Frontal cortex (tissue), 4 donors: Measurements from ENCODE around the gene CAST. TPM values are rescaled to one million over a fixed set of nuclear protein-coding genes. Genes with fewer than 3 reads are reported as not detected.
"Not testable (repeated sequence)": the region's sequence is repeated elsewhere in the genome, so short reads cannot be mapped to it uniquely, and the experiment has no call there.

Experiments
- DNase-seq, 2 donors: peaks; one replicate each; pipeline ENCODE4 v3.0.0; 2012; ENCODE audit warnings: low spot score in 2 of 2
- FAIRE-seq: peaks from 2 replicates; lab custom pipeline; 2012; peaks lifted over from hg19 to GRCh38; lab: Jason Lieb, UNC
- total RNA-seq: library from RNA; depleted of rRNA; stranded (reverse); fragments of >200 nt; gene quantifications from one replicate; pipeline ENCODE4 v1.2.3, GENCODE V29; 2014
- donor health status: control.
- donor health status: control.
- donor health status: control.

CAST gene
- total RNA-seq: 9.4 TPM

GRCh38 chr5:96661855-96662724 is at the start of gene CAST:
Gene CAST, plus strand, starts transcription at chr5:96662376. Its CDS starts 47 bp downstream, at chr5:96662423.
- no peak for FAIRE-seq
- DNase-seq: peak; percentile 57 to 66

GRCh38 chr5:96614110-96614691 is 48.0 kb upstream of the CAST start:
- FAIRE-seq: peak; percentile 79

GRCh38 chr5:96615223-96615622 is 47.0 kb upstream of the CAST start:
- FAIRE-seq: no peak
- no peak for DNase-seq

More at GRCh38 chr5:96614110-96614691, 48.0 kb upstream of the CAST start:
- peak; percentile 65 for DNase-seq

GRCh38 chr5:96616801-96617200 is 45.4 kb upstream of the CAST start:
- no peak for FAIRE-seq
- no peak for DNase-seq

GRCh38 chr5:96618311-96619016 is 43.7 kb upstream of the CAST start:
- not testable (repeated sequence) for DNase-seq, FAIRE-seq

- FAIRE-seq: no peak
- no peak for DNase-seq
Measured at GRCh38 chr5:96619946-96620345, 42.2 kb upstream of the CAST start.

- no peak for FAIRE-seq
- no peak for DNase-seq
Measured at GRCh38 chr5:96624596-96624995, 37.6 kb upstream of the CAST start.

GRCh38 chr5:96625365-96625764 is 36.8 kb upstream of the CAST start:
- FAIRE-seq (no peak), DNase-seq (no peak)

- DNase-seq (no peak), FAIRE-seq (no peak)
Measured at GRCh38 chr5:96626956-96627355, 35.2 kb upstream of the CAST start.

GRCh38 chr5:96627792-96628398 is 34.3 kb upstream of the CAST start:
- no peak for DNase-seq
- FAIRE-seq: no peak

- FAIRE-seq (no peak), DNase-seq (no peak)
Measured at GRCh38 chr5:96628406-96628805, 33.8 kb upstream of the CAST start.

GRCh38 chr5:96629774-96630173 is 32.4 kb upstream of the CAST start:
- no peak for FAIRE-seq

GRCh38 chr5:96633820-96634219 is 28.4 kb upstream of the CAST start:
- DNase-seq: no peak
- FAIRE-seq: no peak

More at GRCh38 chr5:96629774-96630173, 32.4 kb upstream of the CAST start:
- no peak for DNase-seq

GRCh38 chr5:96634881-96635280 is 27.3 kb upstream of the CAST start:
- FAIRE-seq (no peak), DNase-seq (no peak)

- FAIRE-seq (no peak), DNase-seq (no peak)
Measured at GRCh38 chr5:96636046-96636445, 26.1 kb upstream of the CAST start.

GRCh38 chr5:96636594-96636993 is 25.6 kb upstream of the CAST start:
- DNase-seq: no peak
- no peak for FAIRE-seq

GRCh38 chr5:96637196-96637595 is 25.0 kb upstream of the CAST start:
- no peak for FAIRE-seq

GRCh38 chr5:96638561-96638960 is 23.6 kb upstream of the CAST start:
- DNase-seq (no peak), FAIRE-seq (no peak)

More at GRCh38 chr5:96637196-96637595, 25.0 kb upstream of the CAST start:
- DNase-seq: no peak

- FAIRE-seq (no peak), DNase-seq (no peak)
Measured at GRCh38 chr5:96640696-96641095, 21.5 kb upstream of the CAST start.
